HEK293 (cell line): ENCODE measurements around the gene ENO3.

Source experiments
- BCL11A ChIP-seq: fragments of 450-650 bp; formaldehyde crosslinking; IDR thresholded peaks from 2 replicates; pipeline ENCODE4 v1.5.1; 2016; ENCODE audit warnings: low read depth, missing biosample characterization, missing genetic modification characterization
- HOXC10 ChIP-seq: sonication (generic); formaldehyde crosslinking; IDR thresholded peaks from 2 replicates; pipeline ENCODE4 v1.8.1; 2023; ENCODE audit warnings: mild to moderate bottlenecking, missing genetic modification reagents
- IKZF3 ChIP-seq: fragments of 450-650 bp; IDR thresholded peaks from 2 replicates; pipeline ENCODE4 v1.5.0; 2018; ENCODE audit warnings: missing biosample characterization, mild to moderate bottlenecking, missing genetic modification characterization, moderate library complexity
- INSM2 ChIP-seq: fragments of 450-650 bp; formaldehyde crosslinking; IDR thresholded peaks from 2 replicates; pipeline ENCODE4 v1.5.1; 2016; ENCODE audit warnings: missing biosample characterization, missing genetic modification characterization
- KLF10 ChIP-seq: fragments of 450-650 bp; IDR thresholded peaks from 2 replicates; pipeline ENCODE4 v1.5.1; 2018; ENCODE audit warnings: missing biosample characterization, mild to moderate bottlenecking, missing genetic modification characterization
- KLF17 ChIP-seq: fragments of 450-650 bp; formaldehyde crosslinking; IDR thresholded peaks from 2 replicates; pipeline ENCODE4 v1.5.1; 2016; ENCODE audit warnings: missing biosample characterization, missing genetic modification characterization
- KLF9 ChIP-seq: fragments of 450-650 bp; formaldehyde crosslinking; IDR thresholded peaks from 2 replicates; pipeline ENCODE4 v1.5.1; 2016; ENCODE audit warnings: missing biosample characterization, missing genetic modification characterization, low read depth
- MYNN ChIP-seq: fragments of 450-650 bp; formaldehyde crosslinking; IDR thresholded peaks from 2 replicates; pipeline ENCODE4 v1.5.1; 2016; ENCODE audit warnings: missing biosample characterization, missing genetic modification characterization, borderline replicate concordance
- OSR2 ChIP-seq: fragments of 450-650 bp; formaldehyde crosslinking; IDR thresholded peaks from 2 replicates; pipeline ENCODE4 v1.5.1; 2016; ENCODE audit warnings: missing biosample characterization, missing genetic modification characterization
- PRDM10 ChIP-seq: fragments of 450-650 bp; formaldehyde crosslinking; IDR thresholded peaks from 2 replicates; pipeline ENCODE4 v1.5.1; 2016; ENCODE audit warnings: missing biosample characterization, missing genetic modification characterization
- SP7 ChIP-seq: fragments of 450-650 bp; formaldehyde crosslinking; IDR thresholded peaks from 2 replicates; pipeline ENCODE4 v1.5.1; 2016; ENCODE audit warnings: missing biosample characterization, missing genetic modification characterization
- YY2 ChIP-seq: fragments of 450-650 bp; formaldehyde crosslinking; IDR thresholded peaks from 2 replicates; pipeline ENCODE4 v1.5.1; 2016; ENCODE audit warnings: missing biosample characterization, missing genetic modification characterization
- ZBTB17 ChIP-seq: fragments of 450-650 bp; formaldehyde crosslinking; IDR thresholded peaks from 2 replicates; pipeline ENCODE4 v1.5.1; 2016; ENCODE audit warnings: missing biosample characterization, missing genetic modification characterization
- ZEB2 ChIP-seq: fragments of 450-650 bp; formaldehyde crosslinking; IDR thresholded peaks from 2 replicates; pipeline ENCODE4 v1.5.1; 2016; ENCODE audit warnings: missing biosample characterization, missing genetic modification characterization
- ZFHX2 ChIP-seq: fragments of 450-650 bp; formaldehyde crosslinking; conservative IDR thresholded peaks from 2 replicates; pipeline ENCODE4 v1.5.1; 2016; ENCODE audit warnings: missing biosample characterization, missing genetic modification characterization
- ZNF16 ChIP-seq: fragments of 450-650 bp; formaldehyde crosslinking; IDR thresholded peaks from 2 replicates; pipeline ENCODE4 v1.5.1; 2016; ENCODE audit warnings: low read depth, missing biosample characterization, missing genetic modification characterization
- ZNF223 ChIP-seq: fragments of 450-650 bp; formaldehyde crosslinking; IDR thresholded peaks from 2 replicates; pipeline ENCODE4 v1.5.1; 2016; ENCODE audit warnings: missing biosample characterization, missing genetic modification characterization
- ZNF362 ChIP-seq: fragments of 450-650 bp; formaldehyde crosslinking; IDR thresholded peaks from 2 replicates; pipeline ENCODE4 v1.5.1; 2016; ENCODE audit warnings: missing biosample characterization, missing genetic modification characterization
- ZNF404 ChIP-seq: fragments of 450-650 bp; formaldehyde crosslinking; IDR thresholded peaks from 2 replicates; pipeline ENCODE4 v1.5.1; 2017; ENCODE audit warnings: missing biosample characterization, missing genetic modification characterization
- ZNF473 ChIP-seq: fragments of 450-650 bp; formaldehyde crosslinking; IDR thresholded peaks from 2 replicates; pipeline ENCODE4 v1.5.1; 2017; ENCODE audit warnings: missing biosample characterization, missing genetic modification characterization
- ZNF529 ChIP-seq: fragments of 450-650 bp; formaldehyde crosslinking; IDR thresholded peaks from 2 replicates; pipeline ENCODE4 v1.5.1; 2017; ENCODE audit warnings: missing genetic modification characterization, missing biosample characterization; ENCODE audit not compliant: insufficient replicate concordance
- ZNF530 ChIP-seq: fragments of 450-650 bp; formaldehyde crosslinking; IDR thresholded peaks from 2 replicates; pipeline ENCODE4 v1.5.1; 2016; ENCODE audit warnings: low read depth, missing biosample characterization, missing genetic modification characterization
- ZNF600 ChIP-seq: fragments of 450-650 bp; formaldehyde crosslinking; IDR thresholded peaks from 2 replicates; pipeline ENCODE4 v1.5.1; 2016; ENCODE audit warnings: missing biosample characterization, missing genetic modification characterization
- ZNF610 ChIP-seq: fragments of 450-650 bp; formaldehyde crosslinking; IDR thresholded peaks from 2 replicates; pipeline ENCODE4 v1.5.1; 2016; ENCODE audit warnings: missing biosample characterization, missing genetic modification characterization, borderline replicate concordance
- ZNF658 ChIP-seq: fragments of 450-650 bp; formaldehyde crosslinking; IDR thresholded peaks from 2 replicates; pipeline ENCODE4; 2016; ENCODE audit warnings: missing biosample characterization, missing genetic modification characterization
- ZNF660 ChIP-seq: fragments of 450-650 bp; IDR thresholded peaks from 2 replicates; pipeline ENCODE4 v1.5.1; 2018; ENCODE audit warnings: missing biosample characterization, mild to moderate bottlenecking, missing genetic modification characterization
- ZNF664 ChIP-seq: fragments of 450-650 bp; formaldehyde crosslinking; IDR thresholded peaks from 2 replicates; pipeline ENCODE4 v1.5.1; 2016; ENCODE audit warnings: missing biosample characterization, missing genetic modification characterization

Gene ENO3

GRCh38 chr17:4945176-4945943 lies 5.6 kb upstream of the ENO3 start (continued):
- TF ChIP-seq KLF17 (tag by site-specific recombination): peak; percentile 69
- TF ChIP-seq ZNF16 (tag by site-specific recombination): no peak
- no peak for TF ChIP-seq ZNF658 (tag by site-specific recombination)
- TF ChIP-seq KLF9: peak; percentile 88
- peak; percentile 82 for TF ChIP-seq ZBTB17 (tag by site-specific recombination)
- TF ChIP-seq ZNF660 (tag by site-specific recombination): peak; percentile 82
- TF ChIP-seq ZNF664 (tag by site-specific recombination): no peak
- TF ChIP-seq IKZF3 (tag by site-specific recombination): 0 out of 2 replicates have a peak, but pooled peaks have one; percentile 6
- TF ChIP-seq ZEB2 (tag by site-specific recombination): peak; percentile 80
- no peak for TF ChIP-seq ZNF473 (tag by site-specific recombination)
- peak; percentile 44; the same call in 1 of the 2 replicates for TF ChIP-seq ZFHX2 (tag by site-specific recombination)
- 0 out of 2 replicates have a peak, but pooled peaks have one; percentile 24 for TF ChIP-seq YY2 (tag by site-specific recombination)
- peak; percentile 93 for TF ChIP-seq OSR2
- TF ChIP-seq ZNF610 (tag by site-specific recombination): no peak
- no peak for TF ChIP-seq HOXC10 (CRISPR knock-in tag)
- TF ChIP-seq ZNF404: no peak
- peak; percentile 89 for TF ChIP-seq KLF10 (tag by site-specific recombination)
- peak; percentile 64 for TF ChIP-seq PRDM10 (tag by site-specific recombination)
- TF ChIP-seq MYNN: no peak
- TF ChIP-seq ZNF223 (tag by site-specific recombination): peak; percentile 84; the same call in 1 of the 2 replicates
- TF ChIP-seq ZNF362 (tag by site-specific recombination): no peak
- peak; percentile 78 for TF ChIP-seq SP7 (tag by site-specific recombination)
- TF ChIP-seq INSM2 (tag by site-specific recombination): peak; percentile 68; the same call in 1 of the 2 replicates
- no peak for TF ChIP-seq ZNF529 (tag by site-specific recombination)
- TF ChIP-seq ZNF530 (tag by site-specific recombination): no peak
- peak; percentile 58; the same call in 1 of the 2 replicates for TF ChIP-seq BCL11A (tag by site-specific recombination)
- TF ChIP-seq ZNF600: peak; percentile 87
